Measurements from ENCODE around the gene ZFP36L2.

The ZFP36L2 gene

DNA sequence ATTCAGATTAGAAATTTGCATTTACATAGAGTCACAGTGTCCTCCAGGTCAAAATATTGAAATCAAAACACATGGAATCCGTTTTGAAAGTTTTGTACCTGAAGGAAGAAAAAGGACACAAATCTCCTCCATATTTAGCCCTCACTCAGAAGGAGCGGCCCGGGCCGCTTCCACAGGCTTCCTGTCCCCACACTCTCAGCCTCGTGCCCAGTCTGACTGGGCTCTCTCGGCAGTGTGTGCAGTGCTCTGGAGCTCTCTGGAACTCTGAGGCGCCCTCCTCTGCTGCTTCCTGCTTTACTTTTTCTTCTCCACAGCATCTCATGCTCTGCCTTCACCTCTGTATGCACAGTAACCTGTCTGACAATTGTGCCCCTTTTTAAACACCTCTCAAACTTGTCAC is 22.2 kb upstream of the ZFP36L2 start:
- DNase-seq (ENCODE audit: low spot score) = no peak

DNA sequence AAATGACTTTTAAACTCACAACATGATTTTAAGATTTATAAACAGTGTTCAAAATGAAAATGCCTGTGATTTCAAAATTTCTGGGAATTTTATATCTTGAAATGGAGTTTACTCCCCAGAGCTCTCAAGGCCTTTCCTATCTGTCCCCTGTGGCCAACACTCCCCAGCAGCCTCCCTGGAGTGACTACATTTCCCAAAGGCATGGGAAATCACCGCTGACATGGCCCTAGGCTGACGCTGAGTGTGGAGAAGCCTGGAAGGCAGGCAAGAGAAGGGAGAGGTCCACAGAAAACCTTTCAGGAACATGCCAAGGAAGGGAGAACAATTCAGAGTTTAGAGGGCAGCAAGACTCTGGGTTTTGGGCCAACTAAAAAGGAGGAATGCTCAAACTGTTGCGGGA is 20.2 kb upstream of the ZFP36L2 start:
- DNase-seq (ENCODE audit: low spot score) = no peak

DNA sequence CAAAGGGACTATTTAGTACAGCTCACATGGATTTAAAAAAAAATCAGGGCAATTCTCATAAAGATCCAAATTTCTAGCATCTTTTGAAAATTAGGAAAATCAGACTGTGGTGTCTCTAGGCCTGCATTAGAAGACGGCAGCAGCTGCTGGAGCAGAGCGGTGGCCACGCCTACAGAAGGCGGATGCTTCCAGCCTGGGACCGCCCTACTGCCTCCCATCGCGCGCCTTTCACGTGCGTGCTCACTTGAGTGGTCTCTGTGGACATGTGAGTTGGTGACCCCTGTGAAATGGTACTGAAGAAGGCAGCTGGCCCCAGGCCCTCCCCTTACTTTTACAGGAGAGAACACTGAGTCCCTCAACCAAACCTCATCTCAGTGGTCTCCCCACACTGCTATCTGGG is 15.2 kb upstream of the ZFP36L2 start:
- DNase-seq (ENCODE audit: low spot score) = no peak

DNA sequence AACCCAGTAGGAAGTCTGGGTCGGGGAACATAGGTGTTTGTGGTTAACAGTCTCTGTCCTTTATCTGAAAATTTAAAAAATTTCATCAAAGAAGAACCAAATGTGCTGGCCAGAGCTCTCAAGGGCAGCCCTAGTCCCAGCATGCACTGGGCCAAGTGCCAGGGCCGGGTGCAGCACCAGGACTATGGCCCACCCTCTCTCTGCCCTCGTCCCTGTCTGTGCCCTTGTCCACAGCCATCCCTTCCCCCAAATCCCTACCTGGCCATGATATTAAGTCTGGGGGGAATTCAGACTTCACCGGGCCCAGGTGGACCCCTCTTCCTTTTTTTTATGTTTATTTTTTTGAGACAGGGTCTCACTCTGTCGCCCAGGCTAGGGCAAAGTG is 14.4 kb upstream of the ZFP36L2 start:
- DNase-seq (ENCODE audit: low spot score) = no peak

DNA sequence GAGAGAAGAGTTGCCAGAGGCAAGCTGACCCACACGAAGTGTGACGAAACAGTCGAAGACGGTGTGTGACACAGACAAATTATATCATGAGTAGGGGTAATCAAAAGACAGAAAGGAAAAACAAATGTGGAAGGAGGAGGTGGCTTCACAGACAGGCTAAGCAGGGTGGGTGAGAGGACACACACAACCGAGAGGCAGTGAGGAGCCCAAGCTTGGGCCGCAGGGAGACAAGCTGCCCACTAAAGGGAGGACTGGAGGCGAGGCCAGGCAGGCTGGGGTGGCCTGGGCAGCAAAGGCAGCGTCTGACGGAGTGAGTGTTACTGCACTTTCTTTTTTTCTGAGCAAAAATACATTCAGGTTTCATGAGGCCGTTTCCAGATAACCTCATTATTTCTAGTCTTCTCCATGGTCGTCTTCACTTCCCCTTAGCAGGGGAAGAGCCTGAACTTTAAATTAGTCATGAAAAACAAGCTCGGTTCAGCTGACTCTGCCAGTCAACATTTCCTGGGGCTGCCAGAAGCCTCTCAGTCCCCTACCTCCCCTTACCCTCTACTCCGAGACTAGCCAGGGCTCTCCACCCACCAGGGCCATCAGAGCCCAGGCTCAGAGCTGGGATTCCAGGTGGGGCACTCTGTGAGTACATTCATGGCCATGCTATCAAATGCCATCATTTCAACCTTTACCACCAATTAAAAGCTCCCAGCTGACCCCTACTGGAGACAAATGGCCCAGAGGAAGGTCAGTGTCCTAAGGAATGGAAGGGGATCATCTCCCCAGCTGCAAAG is 13.8 kb upstream of the ZFP36L2 start:
- no peak for DNase-seq (ENCODE audit: low spot score)

DNA sequence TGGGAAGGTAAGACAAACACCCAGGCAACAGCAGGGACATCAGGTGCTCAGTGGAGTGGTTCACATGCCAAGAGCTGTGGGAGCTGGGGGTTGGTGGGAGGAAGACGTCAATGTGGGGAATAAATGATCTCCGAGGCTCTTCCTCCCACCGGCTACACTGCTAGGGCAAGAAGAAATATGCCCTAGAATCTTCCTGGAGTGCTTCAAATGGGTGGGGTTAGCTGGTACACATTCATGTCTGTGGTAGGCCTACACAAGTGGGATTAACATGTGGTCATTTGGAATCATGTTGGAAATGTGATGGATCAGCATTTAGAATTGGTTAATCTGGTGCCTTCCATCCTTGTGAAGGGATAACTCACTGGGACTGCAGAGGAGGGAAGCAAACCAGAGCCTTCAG is 12.4 kb upstream of the ZFP36L2 start:
- no peak for DNase-seq (ENCODE audit: low spot score)

DNA sequence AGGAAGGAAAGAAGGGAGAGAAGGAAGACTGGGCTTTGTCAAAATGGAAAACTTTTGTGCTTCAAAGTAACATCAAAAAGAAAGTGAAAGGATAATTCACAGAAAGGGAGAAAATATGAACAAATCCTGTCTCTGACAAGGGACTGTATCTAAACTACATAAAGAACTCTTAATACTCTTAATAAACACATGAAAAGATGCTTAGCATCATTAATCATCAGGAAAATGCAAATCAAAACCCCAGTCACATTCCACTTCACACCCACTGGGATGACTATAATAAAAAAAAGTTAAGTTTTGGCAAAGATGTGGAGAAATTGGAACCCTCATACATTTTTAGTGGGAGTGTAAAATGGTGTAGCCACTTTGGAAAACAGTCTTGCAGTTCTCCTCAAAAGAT is 11.8 kb upstream of the ZFP36L2 start:
- no peak for DNase-seq (ENCODE audit: low spot score)

DNA sequence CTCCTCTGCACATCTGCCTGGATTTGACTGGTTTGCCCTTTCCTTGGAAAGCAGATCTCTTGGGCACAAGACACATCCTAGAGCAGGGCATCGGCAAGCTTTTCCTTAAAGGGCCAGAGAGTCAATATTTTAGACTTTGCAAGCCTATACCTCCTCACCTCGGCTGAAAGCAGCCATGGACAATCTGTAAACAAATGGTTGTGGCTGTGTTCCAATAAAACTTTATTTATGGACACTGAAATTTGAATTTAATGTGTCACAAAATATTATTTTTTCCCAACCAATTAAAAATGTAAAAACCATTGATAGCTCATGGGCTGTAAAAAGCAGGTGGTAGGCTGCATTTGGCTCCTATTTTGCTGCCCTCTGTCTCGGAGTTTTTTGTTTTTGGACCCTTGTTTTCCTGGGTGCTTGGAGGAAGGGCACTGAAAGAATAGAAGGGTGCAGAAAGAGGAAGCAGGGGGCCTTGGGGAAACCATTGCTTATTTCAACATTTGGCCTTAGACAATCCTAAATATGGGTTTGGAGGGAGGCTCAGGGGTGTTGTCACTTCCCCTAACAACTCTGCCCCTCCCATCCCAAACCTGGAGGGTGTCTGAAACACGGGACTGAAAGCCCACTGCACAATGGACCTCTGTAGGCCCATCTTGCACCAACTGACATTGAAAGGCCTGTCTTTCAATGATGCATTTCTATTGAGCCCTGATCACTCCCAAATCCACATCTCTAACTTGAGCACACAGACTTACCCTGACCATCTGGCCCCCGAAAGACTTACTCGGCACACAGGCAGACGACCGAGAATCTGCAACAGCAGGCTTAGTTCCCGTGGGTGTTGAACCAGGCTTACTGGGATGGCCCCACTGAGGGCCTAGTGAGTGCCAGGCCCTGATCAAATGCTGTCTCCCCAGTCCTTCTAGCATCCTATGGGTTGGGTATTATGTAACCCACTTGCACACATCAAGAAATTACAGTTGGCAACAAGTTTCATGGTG is 7.1 kb upstream of the ZFP36L2 start:
- no peak for DNase-seq (ENCODE audit: low spot score)

DNA sequence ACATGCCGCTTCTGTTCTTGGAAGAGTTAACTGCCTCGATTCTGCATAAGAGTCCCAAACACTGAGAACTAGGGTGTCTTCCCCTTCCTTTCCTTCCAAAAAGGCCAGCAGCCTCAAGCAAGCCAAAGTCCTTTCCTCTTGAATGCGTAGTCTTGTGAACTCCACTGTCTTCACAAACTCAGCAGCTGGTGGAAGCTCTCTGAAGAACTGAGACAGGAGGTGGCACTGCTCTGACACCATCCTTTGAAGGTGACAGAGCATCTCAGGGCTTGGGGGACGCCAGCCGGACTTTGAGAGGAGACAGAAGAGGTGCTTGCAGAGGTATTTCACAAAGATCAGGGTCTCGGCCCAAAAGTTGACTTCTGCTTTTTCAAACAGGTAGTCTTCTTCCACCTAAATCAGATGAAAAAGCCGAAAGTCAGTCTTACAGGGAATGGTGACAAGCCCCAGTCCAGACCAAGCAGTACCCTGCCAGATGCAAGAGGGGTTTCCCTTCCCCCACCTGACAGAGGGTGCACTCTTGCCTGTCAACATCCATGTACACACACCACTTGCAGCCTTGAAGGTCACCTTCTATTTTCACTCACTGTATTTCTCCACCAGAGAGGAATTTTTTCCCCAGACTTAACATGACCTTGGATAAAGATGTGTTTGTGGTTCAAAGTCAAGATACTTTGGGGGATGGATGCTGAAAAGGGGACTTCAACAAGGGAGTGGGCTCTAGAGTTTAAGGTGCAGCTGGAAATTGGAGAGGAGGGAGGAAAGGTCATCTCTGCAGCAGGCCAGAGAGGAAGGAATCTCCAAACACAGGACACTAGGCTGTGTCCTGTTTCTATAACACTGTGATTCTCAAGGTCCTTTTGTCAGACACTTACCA is 4.8 kb upstream of the ZFP36L2 start:
- DNase-seq (ENCODE audit: low spot score) = no peak

DNA sequence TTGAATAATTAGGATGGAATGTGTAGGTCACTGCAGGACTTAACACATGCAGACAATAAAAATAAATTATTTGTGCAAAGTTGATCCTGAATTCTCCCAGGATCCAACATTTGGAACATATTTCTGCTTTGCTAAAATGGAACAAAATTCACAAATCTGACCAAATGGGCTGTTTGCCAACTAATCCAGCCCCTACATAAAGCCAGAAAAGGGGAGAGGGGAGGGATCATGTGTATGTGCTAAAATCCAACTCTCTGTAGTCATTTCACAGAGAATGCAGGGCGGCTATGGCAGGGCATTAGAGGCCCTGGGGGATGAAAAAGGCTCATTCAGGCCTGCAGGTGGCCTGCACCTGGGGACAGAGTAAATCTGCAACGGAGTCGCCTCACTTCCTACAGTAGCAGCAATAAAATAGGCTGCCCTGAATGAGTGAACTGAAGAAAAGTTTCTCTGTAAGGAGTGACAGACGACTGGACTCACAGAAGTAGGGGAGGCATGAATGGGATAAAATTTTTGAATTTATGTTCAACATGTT is 4.0 kb upstream of the ZFP36L2 start:
- no peak for DNase-seq (ENCODE audit: low spot score)

DNA sequence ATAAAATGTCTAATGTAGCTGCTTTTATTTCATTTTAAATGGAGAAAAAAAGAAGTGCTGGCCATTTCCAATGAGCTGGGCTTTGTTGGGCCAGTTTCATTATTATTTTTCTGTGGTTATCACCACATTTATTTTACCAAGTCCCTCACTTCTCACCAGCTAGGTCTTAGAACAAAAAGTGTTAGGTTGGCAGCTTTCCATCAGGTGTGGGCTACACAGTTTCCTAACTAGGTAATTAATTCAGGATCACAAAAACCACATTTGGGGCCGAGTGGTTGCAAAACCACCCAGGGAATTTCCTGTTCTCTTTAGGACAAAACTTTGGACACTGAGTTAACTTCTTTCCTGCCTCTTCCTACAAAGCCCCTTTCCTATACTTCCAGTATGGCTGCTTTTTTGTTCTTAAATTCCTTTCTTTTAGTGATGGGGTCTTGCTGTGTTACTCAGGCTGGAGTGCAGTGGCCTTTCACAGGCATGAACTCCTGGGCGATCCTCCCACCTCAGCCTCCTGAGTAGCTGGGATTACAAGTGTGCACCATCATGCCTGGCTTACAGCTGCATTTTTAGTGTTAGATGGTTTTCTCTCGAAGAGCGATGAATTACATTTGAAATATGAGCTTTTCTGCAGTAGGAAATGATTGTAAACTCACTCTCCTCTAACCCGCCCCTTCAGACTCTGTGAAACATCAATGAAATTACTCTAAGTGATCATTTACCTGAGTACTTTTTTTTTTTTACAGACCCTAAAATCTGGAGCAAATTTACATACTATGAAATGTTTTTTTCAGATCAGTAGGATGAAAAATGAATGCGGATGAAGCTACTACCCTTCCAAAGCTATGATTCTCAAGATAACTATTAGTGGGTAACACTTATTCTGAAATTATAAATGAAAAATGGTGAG is 2.6 kb upstream of the ZFP36L2 start:
- peak; percentile 43 for DNase-seq (ENCODE audit: low spot score)

DNA sequence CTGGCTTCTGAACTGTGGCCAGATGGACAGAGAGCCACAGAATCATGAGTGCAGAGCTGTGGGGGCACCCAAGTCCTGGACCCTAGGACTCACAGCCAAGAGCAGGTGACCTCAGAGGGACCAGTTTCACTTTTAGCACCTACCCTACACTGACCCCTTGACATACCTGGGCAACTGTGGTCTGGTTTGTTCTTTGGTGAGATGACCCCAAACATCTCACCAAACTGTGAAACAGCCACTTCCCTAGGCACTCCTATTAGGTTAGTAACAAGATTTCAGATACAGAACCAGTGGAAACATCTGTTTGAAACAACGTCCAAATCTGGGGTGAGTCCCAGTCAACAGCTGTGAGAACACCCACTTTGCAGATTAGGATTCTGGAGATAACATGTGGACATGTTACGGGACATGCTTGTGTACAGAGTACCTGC is 1.9 kb upstream of the ZFP36L2 start:
- peak; percentile 7 for DNase-seq (ENCODE audit: low spot score)

DNA sequence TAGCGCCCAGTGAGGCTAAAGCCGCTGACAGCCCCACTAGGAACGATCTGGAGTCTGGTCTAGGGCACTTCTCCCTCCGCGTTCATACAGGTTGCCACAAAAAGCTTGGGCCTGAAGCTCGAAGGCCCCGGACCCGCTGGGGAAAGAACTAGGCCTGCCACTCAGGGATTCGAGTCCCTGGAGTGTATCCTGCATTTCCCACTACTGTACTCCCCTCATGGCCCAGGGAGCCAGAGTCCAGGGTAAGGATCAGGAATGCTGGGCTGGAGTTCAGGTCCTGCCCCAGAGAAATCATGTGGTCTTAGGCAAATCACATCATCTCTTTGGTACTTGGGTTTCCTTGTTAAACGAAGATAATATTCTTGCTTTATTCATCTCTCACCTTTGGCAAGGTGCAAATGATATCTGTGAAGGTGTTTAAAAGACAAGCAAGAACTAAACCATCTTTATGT is 1.4 kb upstream of the ZFP36L2 start:
- no peak for DNase-seq (ENCODE audit: low spot score)

DNA sequence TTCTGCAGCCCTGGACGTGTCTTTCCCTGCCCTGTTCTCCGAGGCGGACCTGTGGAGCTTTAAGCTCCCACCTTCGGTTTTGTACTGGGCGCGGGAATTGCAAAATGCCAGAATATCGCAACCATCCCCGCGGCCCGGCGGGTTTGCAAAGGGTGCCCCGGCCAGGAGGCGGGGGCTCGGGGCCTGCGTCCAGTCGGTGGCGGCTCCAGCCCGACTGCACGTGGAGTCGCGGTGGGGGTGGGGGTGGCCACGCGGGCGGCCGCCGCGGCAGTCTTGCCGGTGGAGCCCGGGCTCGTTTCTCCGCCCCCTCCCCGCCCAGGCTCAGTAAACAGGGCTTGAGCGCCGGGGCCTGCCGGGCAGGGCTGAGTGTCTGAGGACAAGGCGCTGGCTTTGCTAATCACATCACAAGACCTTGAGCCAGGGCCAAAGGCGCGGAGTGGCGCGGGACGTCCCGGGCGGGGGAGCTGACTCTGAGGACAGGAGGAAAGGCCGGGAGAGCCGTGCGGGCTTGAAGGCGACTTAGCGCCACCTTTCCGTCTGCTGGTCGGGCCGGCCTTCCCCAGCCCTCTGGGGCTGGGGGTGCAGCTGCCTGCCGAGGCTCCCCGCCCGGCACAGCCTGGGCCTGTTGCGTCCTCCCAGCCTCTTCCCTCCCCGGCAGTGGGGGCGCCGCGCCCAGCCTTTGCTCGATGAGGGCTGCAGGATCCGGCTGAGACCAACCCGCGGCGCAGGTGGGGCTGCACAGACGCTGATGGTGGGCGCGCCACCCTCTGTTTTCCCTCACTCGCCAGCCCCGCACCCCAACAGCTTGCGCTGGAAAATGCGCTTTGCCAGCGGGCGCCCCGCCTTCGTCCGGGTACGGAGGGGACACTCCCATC is 786 bp upstream of the ZFP36L2 start:
- peak; percentile 80 for DNase-seq (ENCODE audit: low spot score)

DNA sequence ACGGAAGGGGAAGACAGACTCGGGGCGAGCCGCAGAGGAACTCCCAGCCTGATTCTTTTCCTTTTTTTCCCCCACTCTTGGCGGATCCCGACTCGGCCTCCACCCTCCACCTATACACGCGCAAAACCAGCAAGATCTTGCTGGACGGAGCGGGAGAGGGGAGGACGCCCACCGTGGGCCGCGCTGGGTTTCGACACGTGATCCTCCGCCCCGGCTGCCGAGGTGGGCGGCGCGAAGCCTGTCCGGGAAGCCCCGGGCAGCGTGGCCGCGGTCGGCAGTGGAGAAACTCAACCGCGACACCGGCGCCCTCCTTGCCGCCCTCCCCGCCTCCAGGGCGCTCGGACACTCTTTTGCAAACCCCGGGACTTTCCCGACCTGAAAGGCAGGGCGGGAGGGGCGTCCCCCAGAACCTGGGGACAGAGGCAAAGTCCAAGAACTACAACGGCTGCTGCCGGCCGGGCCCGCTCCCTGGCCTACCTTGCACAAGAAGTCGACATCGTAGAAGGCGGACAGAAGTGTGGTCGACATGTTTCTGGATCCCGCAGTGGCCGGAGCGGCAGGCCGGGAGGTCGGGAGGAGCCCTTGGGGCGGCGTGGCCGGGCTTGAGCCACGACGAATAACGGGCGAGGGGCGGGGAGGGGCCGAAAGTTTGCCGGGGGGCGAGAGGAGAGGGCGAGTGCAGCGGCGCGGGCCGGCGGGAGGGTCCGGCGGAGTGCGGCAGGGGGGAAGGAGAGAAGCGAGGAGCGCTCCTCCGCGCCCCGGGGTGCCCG is 433 bp downstream of the ZFP36L2 start:
- DNase-seq (ENCODE audit: low spot score) = peak; percentile 83

DNA sequence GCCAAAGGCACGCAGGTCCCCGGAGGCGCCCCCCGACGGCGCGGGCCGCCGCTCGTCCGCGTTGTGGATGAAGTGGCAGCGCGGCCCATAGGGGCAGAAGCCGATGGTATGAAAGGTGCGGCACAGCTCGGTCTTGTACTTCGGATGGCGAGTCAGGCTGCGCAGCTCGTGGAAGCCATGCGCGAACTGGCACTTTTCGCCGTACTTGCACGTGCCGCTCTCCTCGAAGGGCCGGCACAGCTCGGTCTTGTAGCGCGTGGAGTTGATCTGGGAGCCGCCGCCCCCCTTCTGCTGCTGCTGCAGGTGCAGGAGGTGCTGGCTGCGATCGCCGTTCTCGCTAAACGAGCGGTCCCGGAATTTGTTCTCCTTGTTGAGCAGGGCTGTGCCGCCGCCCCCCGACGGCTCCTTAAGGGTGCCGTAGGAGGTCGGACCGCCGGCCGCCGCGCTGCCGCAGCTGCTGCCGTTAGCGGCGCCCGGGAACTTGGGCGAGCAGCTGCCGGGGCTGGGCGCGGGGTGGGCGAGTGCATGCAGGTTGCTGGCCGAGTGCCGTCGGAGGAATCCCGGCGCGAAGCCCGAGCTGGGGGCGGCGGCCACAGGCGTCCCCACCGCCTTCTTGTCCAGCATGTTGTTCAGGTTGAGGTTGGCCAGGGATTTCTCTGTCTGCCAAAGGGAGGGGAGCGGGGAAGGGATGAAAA is 1.2 kb downstream of the ZFP36L2 start:
- peak; percentile 62 for DNase-seq (ENCODE audit: low spot score)

DNA sequence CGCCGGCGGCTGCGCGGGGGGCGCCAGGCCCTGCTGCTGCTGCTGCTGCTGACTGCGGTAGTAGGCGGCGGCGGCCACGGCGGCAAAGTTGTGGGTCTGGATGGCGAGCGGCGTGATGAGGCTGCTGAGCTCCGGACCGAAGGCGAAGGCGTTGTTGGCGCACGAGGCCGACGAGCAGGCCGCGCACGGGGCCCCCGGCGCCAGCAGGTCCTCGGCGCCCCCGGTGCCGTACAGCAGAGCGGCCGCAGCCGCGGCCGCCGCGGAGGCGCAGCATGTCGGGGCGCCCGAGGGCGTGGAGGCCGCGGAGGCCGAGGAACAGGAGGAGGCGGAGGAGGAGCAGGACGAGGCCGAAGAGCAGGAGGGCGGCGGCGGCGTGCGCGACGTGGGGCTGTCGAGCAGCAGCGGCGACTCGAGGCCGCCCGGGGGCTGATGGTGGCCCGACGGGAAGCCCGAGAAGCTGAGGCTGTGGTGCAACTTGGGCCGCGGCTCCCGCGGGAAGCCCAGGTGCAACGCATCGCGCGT is 1.8 kb downstream of the ZFP36L2 start:
- DNase-seq (ENCODE audit: low spot score) = peak; percentile 54

DNA sequence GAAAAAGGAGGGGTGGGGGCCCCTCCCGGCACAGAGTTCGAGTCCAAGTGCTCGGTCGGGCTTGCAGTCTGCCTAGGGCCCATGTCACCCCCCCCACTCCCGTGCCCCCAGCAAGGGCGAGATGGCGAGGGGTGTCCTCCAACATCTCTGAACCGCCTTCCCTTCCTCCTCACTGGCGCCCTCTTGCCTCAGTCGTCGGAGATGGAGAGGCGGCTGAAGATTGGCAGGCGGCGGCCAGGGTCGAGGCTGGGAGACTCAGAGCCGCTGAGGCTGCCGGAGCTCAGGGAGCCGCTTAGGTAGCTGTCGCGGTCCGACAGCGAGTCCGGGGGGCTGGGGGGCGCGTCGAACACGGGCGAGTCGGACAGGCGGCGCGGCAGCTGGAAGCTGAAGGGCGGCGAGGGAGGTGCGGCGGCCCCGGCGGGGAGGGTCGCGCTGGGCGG is 2.3 kb downstream of the ZFP36L2 start:
- peak; percentile 78 for DNase-seq (ENCODE audit: low spot score)
